ENCODE results near the gene HLX.

GRCh38 chr1:220904876-220905275, 25.6 kb downstream of the HLX start:
- TF ChIP-seq CTCF (IDR thresholded peaks at IDR 0.05) (no peak), EP300 (IDR thresholded peaks at IDR 0.05) (no peak)

Measured in upper lobe of left lung (tissue), 4 donors.